Prostate gland (tissue), 2 donors: Measurements from ENCODE around the gene TAX1BP3. TPM values are rescaled to one million over a fixed set of nuclear protein-coding genes. Genes with fewer than 3 reads are reported as not detected.

Source experiments
- DNase-seq: peaks from one replicate; pipeline ENCODE4 v3.0.0-alpha.2; 2019; ENCODE audit warnings: low spot score
- H3K27ac ChIP-seq, 2 donors: fragments of 200-600 bp; sonication (generic); 2 replicates each; pipeline ENCODE4 v1.5.1; 2017 to 2019
- H3K27me3 ChIP-seq: fragments of 200-600 bp; sonication (generic); replicated peaks from 2 replicates; pipeline ENCODE4 v1.5.1; 2019; ENCODE audit not compliant: insufficient read depth
- H3K36me3 ChIP-seq, 2 donors: fragments of 200-600 bp; sonication (generic); 1 replicate in 1 of 2; 2 replicates in 1 of 2; pipeline versions ENCODE4 v1.5.1 to v1.8.1; 2017 to 2019
- H3K4me1 ChIP-seq: fragments of 200-600 bp; sonication (generic); replicated peaks from 2 replicates; pipeline ENCODE4 v1.5.1; 2019
- H3K4me3 ChIP-seq, 2 donors: fragments of 200-600 bp; sonication (generic); 2 replicates each; pipeline ENCODE4 v1.5.1; 2017 to 2019
- H3K9me3 ChIP-seq: fragments of 200-600 bp; sonication (generic); 2 replicates; pipeline ENCODE4 v1.5.1; 2017
- CTCF ChIP-seq, 4 experiments: fragments of 200-600 bp in 2 of 4; fragments of 450-650 bp in 2 of 4; sonication (generic) in 2 of 4; IDR thresholded peaks; 1 replicate in 3 of 4; 2 replicates in 1 of 4; pipeline ENCODE4 v1.5.1; 2016 to 2019; ENCODE audit warnings: antibody characterized with exemption in 4 of 4, mild to moderate bottlenecking in 2 of 4, moderate library complexity in 2 of 4
- POLR2A ChIP-seq: fragments of 450-650 bp; IDR thresholded peaks from one replicate; pipeline ENCODE4 v1.6.1; 2016; ENCODE audit warnings: antibody characterized with exemption, mild to moderate bottlenecking
- POLR2AphosphoS5 ChIP-seq: sonication (generic); formaldehyde crosslinking; IDR thresholded peaks from one replicate; pipeline ENCODE4 v1.6.1; 2017; ENCODE audit warnings: antibody characterized with exemption
- WGBS: methylation state at CpG from one replicate; pipeline ENCODE4 v1.1.5; 2018; 5-methylcytosine and 5-hydroxymethylcytosine counted together
- intact Hi-C: fragments of 100-400 bp; cut with DNase I; formaldehyde crosslinking; loops from one replicate; pipeline ENCODE4 v1.14.2; 2022
- total RNA-seq, 2 donors: library from RNA; depleted of rRNA; stranded (reverse); fragments of >200 nt; gene quantifications; one replicate each; pipeline ENCODE4 v1.1.0, GENCODE V29; 2016

TAX1BP3 gene
- total RNA-seq, 2 donors from 2014 or later, result 171 to 270 TPM

DNA sequence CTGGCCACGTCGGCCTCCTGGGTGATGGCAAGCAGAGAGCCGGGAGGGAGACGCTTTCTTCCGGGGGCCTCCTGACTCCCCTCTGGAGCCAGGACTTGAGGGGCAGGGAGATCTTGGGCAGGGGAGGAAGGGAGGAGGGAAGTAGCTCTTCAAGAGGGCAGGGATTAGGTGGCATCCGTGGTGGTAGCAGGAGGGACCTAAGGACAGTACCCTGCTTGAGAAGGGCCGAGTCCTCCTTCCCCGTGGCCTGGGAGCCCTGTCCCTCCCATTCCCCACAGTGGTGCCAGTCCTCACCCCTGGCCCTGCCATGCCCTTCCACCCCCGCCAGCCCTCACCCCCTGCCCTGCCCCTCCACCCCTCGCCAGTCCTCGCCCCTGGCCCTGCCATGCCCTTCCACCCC lies 12.6 kb downstream of the TAX1BP3 start:
- H3K27me3 ChIP-seq, result no peaks in the 10 kb centered on the region
- DNase-seq, result no peak
- no peaks in the 10 kb centered on the region for H3K4me1 ChIP-seq
- WGBS, result 89% methylated on average over 11 of the region's 11 CpGs
- no peaks in the 10 kb centered on the region for H3K9me3 ChIP-seq
- no peak overlapping the region for H3K27ac ChIP-seq
- TF ChIP-seq POLR2AphosphoS5 (no peak), CTCF (IDR thresholded peaks at IDR 0.05) (no peak), POLR2A (no peak)
- intact Hi-C loops, result no loop called here
- no peaks in the 10 kb centered on the region for H3K36me3 ChIP-seq
- H3K4me3 ChIP-seq, result no peak overlapping the region

- H3K27me3 ChIP-seq, result no peaks in the 10 kb centered on the region
- H3K9me3 ChIP-seq, result no peaks in the 10 kb centered on the region
- peak; percentile 32 for DNase-seq
- H3K4me1 ChIP-seq, result no peaks in the 10 kb centered on the region
- H3K27ac ChIP-seq, result no peak overlapping the region
- H3K36me3 ChIP-seq, result no peaks in the 10 kb centered on the region
- no peak for TF ChIP-seq POLR2AphosphoS5
- TF ChIP-seq POLR2A, result no peak
- TF ChIP-seq CTCF (IDR thresholded peaks at IDR 0.05), result peak in 3 of 4 experiments; percentile 22 to 47 (median 24)
- intact Hi-C loops, result loop anchor here (10.0 kb wide), 1 partner anchor 603 kb away; no protein-coding TSS in a partner anchor
- WGBS, result 66% methylated on average over 20 of the region's 20 CpGs
- no peak overlapping the region for H3K4me3 ChIP-seq
Measured at GRCh38 chr17:3647769-3648555, 20.4 kb downstream of the TAX1BP3 start.

DNA sequence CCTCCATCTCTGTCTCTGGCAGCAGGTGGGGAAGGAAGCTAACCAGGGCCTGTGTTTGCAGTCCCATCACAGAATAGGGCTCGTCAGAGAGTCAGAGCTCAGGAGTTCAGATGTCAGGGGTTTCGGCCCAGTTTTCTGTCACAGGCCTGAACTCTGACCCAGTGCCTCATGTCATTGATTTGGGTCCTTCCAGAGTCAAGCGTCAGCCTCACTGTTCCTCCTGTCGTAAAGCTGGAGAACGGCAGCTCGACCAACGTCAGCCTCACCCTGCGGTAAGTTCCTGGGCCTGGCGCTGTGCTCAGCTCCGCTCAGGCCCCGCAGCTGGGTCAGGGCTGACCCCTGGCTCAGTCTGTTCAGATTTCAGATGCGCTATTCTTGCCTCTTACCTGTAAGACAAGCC lies 21.1 kb downstream of the TAX1BP3 start:
- Histone ChIP-seq H3K4me1 (no peaks in the 10 kb centered on the region), H3K36me3 (no peaks in the 10 kb centered on the region), H3K9me3 (no peaks in the 10 kb centered on the region), H3K4me3 (no peak overlapping the region), H3K27me3 (no peaks in the 10 kb centered on the region), H3K27ac (no peak overlapping the region)
- TF ChIP-seq POLR2A (no peak), POLR2AphosphoS5 (no peak), CTCF (IDR thresholded peaks at IDR 0.05) (no peak)
- no peak for DNase-seq
- WGBS, result 90% methylated on average over 5 of the region's 12 CpGs
- intact Hi-C loops, result loop anchor here (10.0 kb wide), 1 partner anchor 602 kb away; no protein-coding TSS in a partner anchor

DNA sequence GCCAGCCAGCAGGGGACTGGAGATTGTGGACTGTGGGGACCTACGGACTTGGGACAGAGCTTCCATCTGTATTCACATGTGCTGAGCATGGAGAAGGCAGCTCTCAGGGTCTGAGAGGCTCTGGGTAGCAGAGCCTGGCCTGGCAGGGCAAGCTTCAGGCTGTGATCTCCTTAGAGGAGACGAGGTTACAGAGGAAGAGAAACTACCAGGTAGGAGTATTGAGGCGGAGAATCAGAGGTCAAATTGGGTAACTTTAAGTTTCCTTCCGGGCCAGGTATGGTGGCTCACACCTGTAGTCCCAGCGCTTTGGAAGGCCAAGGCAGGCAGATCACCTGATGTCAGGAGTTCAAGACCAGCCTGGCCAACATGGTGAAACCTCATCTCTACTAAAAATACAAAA lies 23.1 kb downstream of the TAX1BP3 start:
- Histone ChIP-seq H3K4me3 (no peak overlapping the region), H3K27ac (no peak overlapping the region), H3K36me3 (no peaks in the 10 kb centered on the region), H3K4me1 (no peaks in the 10 kb centered on the region), H3K9me3 (no peaks in the 10 kb centered on the region), H3K27me3 (no peaks in the 10 kb centered on the region)
- TF ChIP-seq POLR2A (no peak), CTCF (IDR thresholded peaks at IDR 0.05) (no peak), POLR2AphosphoS5 (no peak)
- intact Hi-C loops, result loop anchor here (10.0 kb wide), 1 partner anchor 601 kb away; no protein-coding TSS in a partner anchor
- WGBS, result 58% methylated on average over 5 of the region's 5 CpGs
- no peak for DNase-seq

- Histone ChIP-seq H3K4me3 (no peak overlapping the region), H3K36me3 (no peaks in the 10 kb centered on the region), H3K27me3 (no peaks in the 10 kb centered on the region), H3K27ac (no peak overlapping the region), H3K4me1 (no peaks in the 10 kb centered on the region), H3K9me3 (no peaks in the 10 kb centered on the region)
- DNase-seq, result no peak
- WGBS, result 92% methylated on average over 4 of the region's 4 CpGs
- intact Hi-C loops, result loop anchor here (10.0 kb wide), 1 partner anchor 599 kb away; no protein-coding TSS in a partner anchor
- TF ChIP-seq POLR2AphosphoS5 (no peak), CTCF (IDR thresholded peaks at IDR 0.05) (no peak), POLR2A (no peak)
Measured at GRCh38 chr17:3643889-3644349, 24.5 kb downstream of the TAX1BP3 start.
